PC-3 (cell line): ENCODE data around the gene GFPT2. TPM values are rescaled to one million over a fixed set of nuclear protein-coding genes. Genes with fewer than 3 reads are reported as not detected.
A peak's percentile ranks its signal among the peaks of the same experiment; 100 is the strongest.

Experiments
- ATAC-seq: fragments of 200-7000 bp; cut with Tn5 transposase; 2 replicates; pipeline ENCODE4 v1.9.1; 2020; ENCODE audit warnings: mild to moderate bottlenecking, moderate library complexity
- BruUV-seq: library from RNA; stranded (reverse); fragments of 400-500 nt; replicated peaks from 2 replicates; lab custom pipeline; 2021; lab: Mats Ljungman, UMichigan
- CTCF ChIA-PET: fragments of 300-600 bp; sonication (Branson Sonifier 250); formaldehyde crosslinking; loops from one replicate; lab custom pipeline; 2022; ENCODE audit warnings: antibody characterized with exemption; lab: Charles Lee
- POLR2A ChIA-PET: fragments of 300-600 bp; sonication (Branson Sonifier 250); formaldehyde crosslinking; loops from one replicate; lab custom pipeline; 2022; ENCODE audit warnings: antibody characterized with exemption; ENCODE audit not compliant: unreplicated experiment; lab: Charles Lee
- DNase-seq: peaks from one replicate; pipeline ENCODE4 v3.0.0-alpha.2; 2015
- H2AFZ ChIP-seq: fragments of 300-600 bp; sonication (generic); 2 replicates; pipeline ENCODE4 v1.6.0; 2016; ENCODE audit warnings: antibody characterized with exemption, low read length
- H3F3A ChIP-seq: fragments of 300-600 bp; sonication (generic); one replicate; pipeline ENCODE4 v1.6.0; 2017; ENCODE audit warnings: antibody characterized with exemption, low read length, control low read depth, mild to moderate bottlenecking; ENCODE audit not compliant: unreplicated experiment
- H3K27ac ChIP-seq: fragments of 300-600 bp; sonication (generic); 2 replicates; pipeline ENCODE4 v1.5.1; 2016; ENCODE audit warnings: mild to moderate bottlenecking, low read length
- H3K27me3 ChIP-seq: fragments of 300-600 bp; sonication (generic); 2 replicates; pipeline ENCODE4 v1.6.1; 2016; ENCODE audit warnings: low read length, mixed read lengths
- H3K36me3 ChIP-seq: fragments of 300-600 bp; sonication (generic); 2 replicates; pipeline ENCODE4 v1.6.1; 2016; ENCODE audit warnings: low read depth, mixed run types, low read length, mixed read lengths
- H3K4me1 ChIP-seq: fragments of 300-600 bp; sonication (generic); 2 replicates; pipeline ENCODE4 v1.5.1; 2016; ENCODE audit warnings: low read length; ENCODE audit not compliant: insufficient read depth
- H3K4me2 ChIP-seq: fragments of 300-600 bp; sonication (generic); 2 replicates; pipeline ENCODE4 v1.6.0; 2016; ENCODE audit warnings: low read length
- H3K4me3 ChIP-seq: fragments of 300-600 bp; sonication (generic); 2 replicates; pipeline ENCODE4 v1.5.1; 2016; ENCODE audit warnings: mild to moderate bottlenecking, low read length, mixed read lengths
- H3K79me2 ChIP-seq: fragments of 300-600 bp; sonication (generic); 2 replicates; pipeline ENCODE4 v1.6.1; 2017; ENCODE audit warnings: low read length, mixed read lengths
- H3K9ac ChIP-seq: fragments of 300-600 bp; sonication (generic); 2 replicates; pipeline ENCODE4 v1.6.0; 2016; ENCODE audit warnings: mild to moderate bottlenecking, low read length
- H3K9me2 ChIP-seq: fragments of 300-600 bp; sonication (generic); replicated peaks from 2 replicates; pipeline ENCODE4 v1.6.1; 2016; ENCODE audit warnings: mixed run types, low read length, mixed read lengths
- H3K9me3 ChIP-seq: fragments of 300-600 bp; sonication (generic); 2 replicates; pipeline ENCODE4 v1.6.1; 2016; ENCODE audit warnings: low read length, mixed read lengths
- H4K20me1 ChIP-seq: fragments of 300-600 bp; sonication (generic); 2 replicates; pipeline ENCODE4 v1.6.1; 2016; ENCODE audit warnings: low read length, mixed read lengths
- EZH2 ChIP-seq: fragments of 300-600 bp; sonication (generic); IDR thresholded peaks from one replicate; pipeline ENCODE4 v1.6.1; 2017; ENCODE audit warnings: antibody characterized with exemption, mild to moderate bottlenecking, low read length; ENCODE audit not compliant: unreplicated experiment
- EZH2phosphoT487 ChIP-seq: fragments of 300-600 bp; sonication (generic); IDR thresholded peaks from 2 replicates; pipeline ENCODE4 v1.6.1; 2018; ENCODE audit warnings: mild to moderate bottlenecking, antibody characterized with exemption, low read length, borderline replicate concordance
- intact Hi-C: fragments of 100-400 bp; cut with micrococcal nuclease; formaldehyde crosslinking; loops from 2 replicates; pipeline ENCODE4 v1.9.0; 2023
- total RNA-seq: library from RNA; depleted of rRNA; stranded (reverse); fragments of >200 nt; gene quantifications from 2 replicates; pipeline ENCODE4 v1.2.3, GENCODE V29; 2014
- TF ChIP-seq, protein P1 (sequence below): fragments of 300-600 bp; sonication (generic); conservative IDR thresholded peaks from 2 replicates; pipeline ENCODE4 v1.5.1; 2017; ENCODE audit warnings: antibody characterized with exemption, low read depth, mild to moderate bottlenecking, low read length

The GFPT2 gene
- total RNA-seq, 1 experiment from 2014 or later: 2.2 TPM

DNA sequence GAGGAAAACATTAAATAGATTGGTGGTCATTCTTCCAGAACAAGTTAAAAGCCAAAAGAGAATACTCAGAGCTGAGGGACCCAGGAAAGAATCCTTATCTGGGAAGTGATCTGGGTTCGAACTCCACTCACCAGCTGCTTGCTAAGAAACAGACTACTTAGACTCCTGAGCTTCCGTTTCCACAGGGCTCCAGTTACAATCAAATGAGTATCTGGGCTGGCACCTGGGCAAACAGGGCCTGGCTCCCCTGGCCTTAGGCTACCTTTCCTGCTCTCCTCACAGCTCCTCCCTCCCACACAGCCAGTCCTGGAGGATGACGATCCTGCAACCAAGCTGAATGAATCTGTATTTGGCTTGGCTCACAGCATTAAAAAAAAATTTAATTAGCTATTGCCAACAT lies 63.7 kb downstream of the GFPT2 start:
- peak overlapping the region; percentile 83 for H3K4me2 ChIP-seq

DNA sequence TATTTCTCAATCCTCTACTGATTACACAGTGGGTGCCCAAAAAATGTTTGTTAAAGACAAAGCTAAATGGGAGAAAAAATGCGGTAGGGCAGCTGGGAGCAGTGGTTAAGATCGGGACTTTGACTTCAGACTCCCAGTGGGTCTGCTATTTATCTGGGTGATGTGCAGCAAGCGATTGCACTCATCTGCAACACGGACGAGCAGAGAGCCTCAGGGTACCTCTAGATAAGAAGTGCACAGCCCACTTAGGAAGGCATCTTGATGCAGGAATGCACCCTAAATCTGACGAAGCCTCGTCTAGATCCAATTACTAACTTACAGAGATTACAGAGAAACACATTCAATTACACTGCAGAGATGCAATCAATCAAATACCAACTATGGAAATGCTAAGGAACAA lies 65.3 kb downstream of the GFPT2 start:
- ChIA-PET CTCF (no interaction called here), POLR2A (no interaction called here)

More for the DNA sequence above, 63.7 kb downstream of the GFPT2 start:
- H2AFZ ChIP-seq: no peak overlapping the region
- H3K27ac ChIP-seq: peak overlapping the region; percentile 66
- H3K4me1 ChIP-seq: peaks cover 29% of the 10 kb centered on the region
- peak overlapping the region; percentile 16; the same call in 1 of the 2 replicates for H3K9ac ChIP-seq
- peaks cover 66% of the 10 kb centered on the region for H3K79me2 ChIP-seq
- H4K20me1 ChIP-seq: peaks cover 10% of the 10 kb centered on the region; the same call in 1 of the 2 replicates
- H3K4me3 ChIP-seq: peak overlapping the region; percentile 30; the same call in 1 of the 2 replicates
- peak; percentile 10 for ATAC-seq
- H3F3A ChIP-seq: no peaks in the 10 kb centered on the region
- ChIA-PET CTCF (interaction anchor here (0.6 to 0.9 kb wide), 2 partner anchors 24 to 181 kb away, joined by 3 to 6 read pairs; no protein-coding TSS in a partner anchor), POLR2A (no interaction called here)
- no TSS peak for BruUV-seq
- H3K36me3 ChIP-seq: peaks cover 3% of the 10 kb centered on the region
- TF ChIP-seq EZH2: no peak
- TF ChIP-seq EZH2phosphoT487: no peak
- TF ChIP-seq, protein P1, sequence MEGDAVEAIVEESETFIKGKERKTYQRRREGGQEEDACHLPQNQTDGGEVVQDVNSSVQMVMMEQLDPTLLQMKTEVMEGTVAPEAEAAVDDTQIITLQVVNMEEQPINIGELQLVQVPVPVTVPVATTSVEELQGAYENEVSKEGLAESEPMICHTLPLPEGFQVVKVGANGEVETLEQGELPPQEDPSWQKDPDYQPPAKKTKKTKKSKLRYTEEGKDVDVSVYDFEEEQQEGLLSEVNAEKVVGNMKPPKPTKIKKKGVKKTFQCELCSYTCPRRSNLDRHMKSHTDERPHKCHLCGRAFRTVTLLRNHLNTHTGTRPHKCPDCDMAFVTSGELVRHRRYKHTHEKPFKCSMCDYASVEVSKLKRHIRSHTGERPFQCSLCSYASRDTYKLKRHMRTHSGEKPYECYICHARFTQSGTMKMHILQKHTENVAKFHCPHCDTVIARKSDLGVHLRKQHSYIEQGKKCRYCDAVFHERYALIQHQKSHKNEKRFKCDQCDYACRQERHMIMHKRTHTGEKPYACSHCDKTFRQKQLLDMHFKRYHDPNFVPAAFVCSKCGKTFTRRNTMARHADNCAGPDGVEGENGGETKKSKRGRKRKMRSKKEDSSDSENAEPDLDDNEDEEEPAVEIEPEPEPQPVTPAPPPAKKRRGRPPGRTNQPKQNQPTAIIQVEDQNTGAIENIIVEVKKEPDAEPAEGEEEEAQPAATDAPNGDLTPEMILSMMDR: no peak
- intact Hi-C loops: no loop called here
- no peaks in the 10 kb centered on the region for H3K9me3 ChIP-seq
- peak; percentile 79 for DNase-seq
- no peaks in the 10 kb centered on the region for H3K9me2 ChIP-seq
- H3K27me3 ChIP-seq: no peaks in the 10 kb centered on the region

DNA sequence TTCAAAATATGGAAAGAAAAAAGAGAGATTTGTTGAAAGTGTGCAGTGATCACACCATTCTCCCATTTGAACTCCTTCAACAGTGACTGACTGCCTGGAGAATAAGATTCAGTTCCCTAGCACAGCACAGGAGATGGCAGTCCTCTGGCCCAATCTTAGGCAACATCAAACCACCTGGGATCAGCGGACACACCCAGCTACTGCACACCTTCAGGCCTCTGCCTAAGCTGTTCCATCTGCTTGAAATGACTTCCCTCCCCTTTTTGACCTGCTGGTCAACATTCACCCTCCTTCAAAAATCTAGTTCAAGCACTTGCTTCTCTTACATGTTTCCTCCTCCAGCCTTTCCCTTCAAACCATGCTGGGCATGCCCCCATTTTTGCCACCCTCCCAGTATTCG lies 65.7 kb downstream of the GFPT2 start:
- H3K9ac ChIP-seq: no peak overlapping the region
- no peak for TF ChIP-seq EZH2phosphoT487
- TF ChIP-seq, protein P1: no peak
- no peak for TF ChIP-seq EZH2
- no peaks in the 10 kb centered on the region for H3K9me3 ChIP-seq
- POLR2A ChIA-PET: no interaction called here
- no TSS peak for BruUV-seq
- H3F3A ChIP-seq: no peaks in the 10 kb centered on the region
- ATAC-seq (no peak), DNase-seq (no peak)
- peaks cover 3% of the 10 kb centered on the region for H3K36me3 ChIP-seq
- no peak overlapping the region for H2AFZ ChIP-seq
- peaks cover 71% of the 10 kb centered on the region for H3K79me2 ChIP-seq
- H3K27me3 ChIP-seq: no peaks in the 10 kb centered on the region
- H3K27ac ChIP-seq: peak overlapping the region; percentile 32; the same call in 1 of the 2 replicates
- no peak overlapping the region for H3K4me3 ChIP-seq
- intact Hi-C loops: no loop called here
- no peaks in the 10 kb centered on the region for H3K9me2 ChIP-seq
- no peak overlapping the region for H3K4me2 ChIP-seq
- peaks cover 36% of the 10 kb centered on the region for H3K4me1 ChIP-seq
- CTCF ChIA-PET: no interaction called here
- peaks cover 10% of the 10 kb centered on the region; the same call in 1 of the 2 replicates for H4K20me1 ChIP-seq

More for the DNA sequence above, 65.3 kb downstream of the GFPT2 start:
- Histone ChIP-seq H3K4me1 (peaks cover 32% of the 10 kb centered on the region), H4K20me1 (peaks cover 10% of the 10 kb centered on the region; the same call in 1 of the 2 replicates), H3K27ac (peak overlapping the region; percentile 32; the same call in 1 of the 2 replicates), H3K9me2 (no peaks in the 10 kb centered on the region), H3K36me3 (peaks cover 3% of the 10 kb centered on the region), H3F3A (no peaks in the 10 kb centered on the region), H3K9me3 (no peaks in the 10 kb centered on the region), H3K79me2 (peaks cover 67% of the 10 kb centered on the region), H3K4me3 (no peak overlapping the region), H3K4me2 (no peak overlapping the region), H3K9ac (no peak overlapping the region), H2AFZ (no peak overlapping the region), H3K27me3 (no peaks in the 10 kb centered on the region)
- ATAC-seq (no peak), DNase-seq (no peak)
- BruUV-seq: no TSS peak
- intact Hi-C loops: no loop called here
- TF ChIP-seq, protein P1: no peak
- TF ChIP-seq EZH2 (no peak), EZH2phosphoT487 (no peak)
